ENCODE measurements around the gene SPATA46. TPM values are rescaled to one million over a fixed set of nuclear protein-coding genes. Genes with fewer than 3 reads are reported as not detected.
A peak's percentile ranks its signal among the peaks of the same experiment; 100 is the strongest.
"Not testable (repeated sequence)": the region's sequence is repeated elsewhere in the genome, so short reads cannot be mapped to it uniquely, and the experiment has no call there.

The SPATA46 gene
- total RNA-seq (not detected), polyA plus RNA-seq (not detected)
- long read RNA-seq, donor 1 = 0 reads
- long read RNA-seq, donor 2 = 0 reads
- long read RNA-seq, donor 3 = 0 reads
- long read RNA-seq, donor 4 = 0 reads
- long read RNA-seq, donor 5 = 0 reads
- long read RNA-seq, donor 6 = 0 reads
- long read RNA-seq, donor 7 = 0 reads
- long read RNA-seq, donor 8 = 0 reads
- long read RNA-seq, donor 9 = 0 reads
- long read RNA-seq, donor 10 = 0 reads

DNA sequence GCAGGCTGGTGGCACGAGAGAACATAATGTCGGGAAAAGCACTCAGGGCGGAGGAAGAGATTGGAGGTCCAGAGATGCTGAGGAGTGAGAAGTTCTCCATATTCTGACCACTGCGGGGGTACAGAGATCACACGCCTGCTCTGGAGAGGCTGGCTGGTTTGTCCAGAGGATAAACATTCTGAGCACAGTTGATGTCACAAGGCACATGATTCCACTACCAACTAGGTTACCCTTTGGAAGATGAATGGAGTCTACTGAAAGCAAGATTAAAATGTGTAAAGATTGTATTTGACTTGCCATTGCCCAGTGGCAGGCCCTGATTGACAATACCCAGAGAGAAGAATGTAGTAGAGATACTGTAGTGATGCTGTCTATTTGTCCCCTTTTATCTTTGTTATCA lies at the start of gene SPATA46:
Gene SPATA46 (minus strand): TSS at position 164 of the 400 bp plus-strand sequence. CDS start 64 bp downstream, at position 100.
- DNase-seq = no peak
- WGBS, 5 donors = 92 to 99% (median 93%) methylated on average over 5 of the region's 5 CpGs
- intact Hi-C loops (cut with DNase I; ENCODE audit: low total_unique reads) = no loop called here

GRCh38 chr1:162422662-162423375 lies 46.2 kb upstream of the SPATA46 start:
- 83 to 94% (median 84%) methylated on average over 10 of the region's 10 CpGs for WGBS, 5 donors
- no peak for TF ChIP-seq POLR2A (IDR thresholded peaks at IDR 0.05)
- no peak for TF ChIP-seq EP300 (IDR thresholded peaks at IDR 0.05)
- TF ChIP-seq CTCF (IDR thresholded peaks at IDR 0.05) = no peak
- no peak for TF ChIP-seq POLR2AphosphoS5 (IDR thresholded peaks at IDR 0.05)
- Histone ChIP-seq H3K4me1 (peaks cover 0 to 6% (median 0%) of the 10 kb centered on the region in 4 donors), H3K9me3 (no peaks in the 10 kb centered on the region), H3K4me3 (no peak overlapping the region), H3K36me3 (no peaks in the 10 kb centered on the region), H3K27me3 (peaks cover 0 to 3% (median 0%) of the 10 kb centered on the region in 3 donors), H3K27ac (no peak overlapping the region)
- DNase-seq = peak in 1 of 2 donors; percentile 11
- intact Hi-C loops (cut with DNase I; ENCODE audit: low total_unique reads) = no loop called here

More for the DNA sequence above, at the start of gene SPATA46:
- Histone ChIP-seq H3K36me3 (peaks cover 0 to 17% (median 8%) of the 10 kb centered on the region in 4 donors), H3K27ac (no peak within 1 kb of the TSS), H3K4me3 (no peak within 1 kb of the TSS), H3K27me3 (no peaks in the 10 kb centered on the region), H3K9me3 (no peaks in the 10 kb centered on the region), H3K4me1 (peaks cover 0 to 12% (median 7%) of the 10 kb centered on the region in 4 donors)
- TF ChIP-seq POLR2AphosphoS5 (IDR thresholded peaks at IDR 0.05) (no peak), EP300 (IDR thresholded peaks at IDR 0.05) (no peak), CTCF (IDR thresholded peaks at IDR 0.05) (no peak), POLR2A (IDR thresholded peaks at IDR 0.05) (no peak)

DNA sequence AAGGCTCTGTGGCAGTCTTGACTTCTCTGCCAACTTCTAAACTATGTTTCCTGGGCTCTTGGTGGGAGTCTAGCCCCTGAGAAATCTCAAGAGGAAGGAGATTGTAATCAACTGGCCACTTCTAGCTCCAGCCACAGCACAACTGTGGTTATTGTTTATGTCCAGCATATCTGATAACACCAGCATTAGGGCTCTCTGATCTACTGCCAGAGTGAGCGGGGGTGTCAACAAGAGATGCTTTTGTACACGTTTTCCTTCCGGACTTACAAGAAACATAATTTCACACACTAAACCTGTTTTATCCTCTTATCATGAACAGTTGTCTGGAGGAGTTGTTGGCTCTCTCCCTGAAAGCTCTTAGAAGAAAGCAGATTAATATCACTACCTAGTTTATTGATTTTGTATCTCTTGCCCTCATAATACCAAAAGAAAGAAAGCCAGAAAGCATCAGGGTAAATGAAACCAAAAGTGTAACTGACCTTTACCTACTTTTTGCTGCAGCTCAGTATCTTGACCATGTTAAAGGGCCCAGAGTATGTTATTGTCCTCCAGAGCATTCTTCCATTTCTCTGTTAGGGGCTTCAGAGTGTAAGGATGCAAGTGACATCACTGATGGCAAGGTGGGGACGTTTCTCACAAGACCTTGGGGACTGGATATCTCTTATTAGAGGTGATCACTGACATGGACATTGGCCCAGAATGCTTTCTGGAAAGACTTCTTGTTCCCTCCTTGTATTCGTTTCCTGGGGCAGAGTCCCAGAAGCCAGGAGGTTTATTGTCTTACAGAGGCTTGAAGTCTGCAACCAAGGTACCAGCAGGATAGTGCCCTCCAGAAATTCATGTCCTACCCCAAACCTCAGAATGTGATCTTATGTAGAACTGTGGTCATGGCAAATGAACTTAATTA lies 44.9 kb upstream of the SPATA46 start:
- Histone ChIP-seq H3K4me3 (no peak overlapping the region), H3K36me3 (no peaks in the 10 kb centered on the region), H3K4me1 (peaks cover 0 to 6% (median 0%) of the 10 kb centered on the region in 4 donors), H3K27me3 (peaks cover 0 to 3% (median 0%) of the 10 kb centered on the region in 3 donors), H3K27ac (peak overlapping the region in 1 of 5 donors; percentile 41), H3K9me3 (no peaks in the 10 kb centered on the region)
- intact Hi-C loops (cut with DNase I; ENCODE audit: low total_unique reads) = no loop called here
- WGBS, 5 donors = 17 to 32% (median 23%) methylated on average over 5 of the region's 5 CpGs
- TF ChIP-seq EP300 (IDR thresholded peaks at IDR 0.05) = no peak
- TF ChIP-seq CTCF (IDR thresholded peaks at IDR 0.05) = no peak
- TF ChIP-seq POLR2A (IDR thresholded peaks at IDR 0.05) = no peak
- TF ChIP-seq POLR2AphosphoS5 (IDR thresholded peaks at IDR 0.05) = no peak
- no peak for DNase-seq

GRCh38 chr1:162420120-162420519 lies 43.5 kb upstream of the SPATA46 start:
- WGBS, 5 donors = 89 to 94% (median 92%) methylated on average over 3 of the region's 3 CpGs
- no peaks in the 10 kb centered on the region for H3K9me3 ChIP-seq
- H3K27me3 ChIP-seq = peaks cover 0 to 3% (median 0%) of the 10 kb centered on the region in 3 donors
- H3K27ac ChIP-seq = no peak overlapping the region
- peaks cover 0 to 6% (median 0%) of the 10 kb centered on the region in 4 donors for H3K4me1 ChIP-seq
- no peak overlapping the region for H3K4me3 ChIP-seq
- TF ChIP-seq POLR2AphosphoS5 (IDR thresholded peaks at IDR 0.05) (no peak), POLR2A (IDR thresholded peaks at IDR 0.05) (no peak), EP300 (IDR thresholded peaks at IDR 0.05) (no peak), CTCF (IDR thresholded peaks at IDR 0.05) (no peak)
- no peaks in the 10 kb centered on the region for H3K36me3 ChIP-seq
- intact Hi-C loops (cut with DNase I; ENCODE audit: low total_unique reads) = no loop called here
- no peak for DNase-seq

DNA sequence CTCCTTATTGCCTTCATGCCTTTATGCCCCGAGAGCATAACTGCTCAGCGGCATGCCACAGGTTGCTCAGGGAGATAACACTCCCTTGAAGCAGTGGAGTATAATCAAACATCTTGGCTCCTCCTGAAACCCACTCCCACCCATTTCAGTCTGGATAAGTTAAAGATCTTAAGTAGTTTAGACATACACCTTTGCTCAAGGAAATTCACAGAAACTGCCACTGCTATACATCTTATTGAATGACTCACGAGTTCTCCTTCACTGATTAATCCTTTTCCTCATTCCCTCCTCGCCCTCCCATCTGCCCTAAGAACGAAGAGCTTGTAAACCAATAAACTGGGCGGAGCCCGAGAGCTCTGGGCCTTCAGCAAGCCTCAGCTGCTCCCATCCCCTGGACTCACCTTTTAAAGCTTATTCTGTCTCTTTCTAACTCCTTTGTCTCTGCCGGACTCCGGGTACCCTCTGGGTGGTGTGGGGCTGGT lies 42.8 kb upstream of the SPATA46 start:
- H3K27me3 ChIP-seq; H3K27ac ChIP-seq; H3K4me1 ChIP-seq; H3K9me3 ChIP-seq; H3K36me3 ChIP-seq; intact Hi-C loops (cut with DNase I; ENCODE audit: low total_unique reads); H3K4me3 ChIP-seq: not testable (repeated sequence)
- peak in 1 of 2 donors; percentile 34 for DNase-seq
- WGBS, 5 donors = 64 to 77% (median 69%) methylated on average over 9 of the region's 9 CpGs

DNA sequence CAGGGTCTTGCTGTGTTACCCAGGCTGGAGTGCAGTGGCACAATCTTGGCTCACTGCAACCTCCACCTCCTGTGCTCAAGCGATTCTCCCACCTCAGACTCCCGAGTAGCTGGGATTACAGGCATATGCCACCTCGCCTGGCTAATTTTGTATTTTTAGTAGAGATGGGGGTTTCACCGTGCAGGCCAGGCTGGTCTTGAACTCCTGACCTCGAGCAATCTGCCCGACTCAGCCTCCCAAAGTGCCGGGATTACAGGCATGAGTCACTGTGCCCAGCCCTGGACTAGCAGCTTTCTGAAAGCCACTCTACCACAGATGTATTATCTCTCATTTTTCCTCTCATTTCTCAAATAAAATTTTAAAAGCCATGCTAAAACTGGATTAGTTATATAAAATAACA lies 41.9 kb upstream of the SPATA46 start:
- DNase-seq; H3K27ac ChIP-seq; H3K9me3 ChIP-seq; H3K27me3 ChIP-seq; H3K4me3 ChIP-seq; H3K36me3 ChIP-seq; intact Hi-C loops (cut with DNase I; ENCODE audit: low total_unique reads); H3K4me1 ChIP-seq: not testable (repeated sequence)
- WGBS, 5 donors = 69 to 83% (median 76%) methylated on average over 7 of the region's 7 CpGs

Measured in stomach (tissue), 19 donors.